Eye (tissue), 1 donor: Measurements from ENCODE around the gene TFR2.
A peak's percentile ranks its signal among the peaks of the same experiment; 100 is the strongest.

Experiments used
- DNase-seq: peaks from one replicate; pipeline ENCODE4 v3.0.0-alpha.2; 2015

TFR2 gene

DNA sequence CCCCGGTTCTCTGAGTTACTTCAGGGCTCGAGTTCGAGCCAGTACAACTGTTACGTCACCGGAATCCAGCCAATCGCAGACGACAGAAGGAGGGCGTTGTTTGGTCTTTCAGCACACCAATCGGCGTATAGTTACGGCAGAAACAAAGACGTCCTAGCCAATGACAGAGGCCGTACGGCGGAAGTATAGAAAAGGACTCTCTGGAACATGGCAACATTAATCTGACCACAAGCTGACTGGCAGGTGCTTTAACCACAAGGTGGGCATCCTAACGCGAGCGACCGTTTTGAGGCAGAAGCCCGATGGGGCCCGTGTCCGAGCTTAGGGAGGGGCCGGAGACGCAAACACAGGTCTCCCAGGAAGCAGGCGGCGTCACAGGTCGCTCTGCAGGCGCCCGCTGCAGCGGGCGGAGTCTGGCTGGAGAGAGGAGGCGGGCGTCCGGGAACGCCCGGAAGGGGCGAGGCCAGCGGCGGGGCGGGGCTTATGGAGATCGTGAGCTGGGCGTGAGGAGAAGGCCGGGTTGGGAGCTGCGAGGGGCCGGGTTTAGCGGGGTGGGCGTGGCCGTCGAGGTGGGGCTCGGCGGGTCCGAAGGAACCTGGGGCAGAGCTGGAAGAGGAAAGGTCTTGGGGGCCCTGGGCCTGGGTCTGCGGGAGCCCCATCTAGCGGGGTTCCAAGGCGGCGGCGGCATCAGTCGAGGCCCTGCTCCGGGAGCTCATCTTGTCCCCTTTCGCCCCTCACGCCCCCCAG is 29.2 kb downstream of the TFR2 start, which contains the start of gene MOSPD3:
Gene MOSPD3 (plus strand): TSS at position 558 of the 747 bp plus-strand sequence. CDS start 252 bp downstream, outside the sequence.
- DNase-seq: peak; percentile 100

DNA sequence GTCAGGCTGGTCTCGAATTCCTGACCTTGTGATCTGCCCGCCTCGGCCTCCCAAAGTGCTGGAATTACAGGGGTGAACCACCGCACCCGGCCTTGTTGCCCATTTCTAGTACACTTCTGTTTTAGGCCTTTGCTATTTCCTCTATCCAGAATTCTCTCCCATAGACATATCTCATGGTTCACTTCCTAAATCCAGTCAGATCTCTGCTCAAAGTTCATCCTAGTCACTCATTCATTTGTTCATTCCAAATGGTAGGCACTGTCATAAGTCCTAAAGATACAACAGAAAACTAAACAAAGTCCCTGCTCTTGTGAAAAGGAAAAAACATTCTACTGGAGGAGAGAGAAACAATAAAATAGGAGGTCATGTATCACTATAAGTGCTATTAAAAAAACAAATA is 31.4 kb downstream of the TFR2 start:
- no peak for DNase-seq

DNA sequence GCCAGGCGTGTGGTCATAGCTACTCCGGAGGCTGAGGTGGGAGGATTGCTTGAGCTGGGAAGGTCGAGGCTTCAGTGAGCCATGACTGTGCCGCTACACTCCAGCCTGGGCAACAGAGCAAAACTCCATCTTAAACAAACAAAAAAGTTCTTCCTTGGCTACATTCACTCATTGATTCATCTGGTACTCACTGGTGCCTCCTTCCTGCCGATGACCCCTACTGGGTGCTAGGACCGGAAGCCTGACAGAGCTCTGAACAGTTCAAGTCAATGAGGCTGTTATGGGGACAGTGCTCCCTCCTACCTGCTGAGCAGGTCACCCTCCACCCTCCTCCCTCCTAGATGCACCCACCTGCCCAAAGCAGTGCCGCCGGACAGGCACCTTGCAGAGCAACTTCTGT is 34.2 kb downstream of the TFR2 start:
- no peak for DNase-seq

DNA sequence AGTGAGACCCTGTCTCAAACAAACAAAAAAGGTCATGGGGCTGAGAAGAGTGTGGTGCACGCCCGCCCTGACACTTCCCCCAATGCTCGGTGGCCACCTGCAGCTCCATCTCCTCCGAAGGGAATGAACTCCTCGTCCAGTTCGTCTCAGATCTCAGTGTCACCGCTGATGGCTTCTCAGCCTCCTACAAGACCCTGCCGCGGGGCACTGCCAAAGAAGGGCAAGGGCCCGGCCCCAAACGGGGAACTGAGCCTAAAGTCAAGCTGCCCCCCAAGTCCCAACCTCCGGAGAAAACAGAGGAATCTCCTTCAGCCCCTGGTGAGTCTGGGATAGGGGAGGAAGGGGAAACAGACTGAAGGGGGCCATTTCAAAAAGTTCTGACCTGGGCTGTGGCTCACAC is 35.0 kb downstream of the TFR2 start:
- DNase-seq: no peak

DNA sequence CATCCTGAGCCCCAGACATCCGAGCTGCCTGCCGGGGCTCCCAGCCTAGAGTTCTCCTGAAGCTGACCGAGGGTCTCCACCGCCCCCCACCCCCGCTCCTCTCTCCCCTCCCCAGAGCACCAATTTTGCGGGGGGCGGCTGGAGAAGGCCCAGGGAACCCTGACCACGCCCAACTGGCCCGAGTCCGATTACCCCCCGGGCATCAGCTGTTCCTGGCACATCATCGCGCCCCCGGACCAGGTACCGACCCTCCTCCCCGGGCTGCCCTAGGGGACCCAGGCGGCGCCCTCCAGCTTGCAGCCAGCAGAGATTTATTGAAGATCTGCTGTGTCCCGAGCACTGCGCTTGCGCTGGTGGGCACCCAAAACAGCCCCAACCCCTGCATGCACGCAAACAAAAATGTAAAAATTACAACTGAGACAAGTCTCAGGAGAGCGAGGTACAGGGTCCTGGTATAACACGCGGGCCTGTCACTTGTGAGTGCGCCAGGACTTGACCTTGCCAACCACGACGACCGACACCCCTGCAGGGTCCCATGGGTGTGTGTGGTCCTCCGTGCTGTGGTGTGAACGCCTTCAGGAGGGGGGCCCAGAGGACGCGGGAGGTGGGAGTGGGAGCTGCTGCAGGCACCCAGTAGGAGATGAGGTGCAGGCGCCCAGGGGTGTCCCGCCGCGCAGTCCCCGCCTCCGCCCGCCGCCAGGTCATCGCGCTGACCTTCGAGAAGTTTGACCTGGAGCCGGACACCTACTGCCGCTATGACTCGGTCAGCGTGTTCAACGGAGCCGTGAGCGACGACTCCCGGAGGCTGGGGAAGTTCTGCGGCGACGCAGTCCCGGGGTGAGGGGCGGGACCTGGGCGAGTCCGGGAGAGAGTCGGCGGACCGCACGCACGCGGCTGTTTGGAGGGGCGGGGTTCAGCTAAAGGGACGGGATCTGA is 36.1 kb downstream of the TFR2 start:
- DNase-seq: peak; percentile 62

DNA sequence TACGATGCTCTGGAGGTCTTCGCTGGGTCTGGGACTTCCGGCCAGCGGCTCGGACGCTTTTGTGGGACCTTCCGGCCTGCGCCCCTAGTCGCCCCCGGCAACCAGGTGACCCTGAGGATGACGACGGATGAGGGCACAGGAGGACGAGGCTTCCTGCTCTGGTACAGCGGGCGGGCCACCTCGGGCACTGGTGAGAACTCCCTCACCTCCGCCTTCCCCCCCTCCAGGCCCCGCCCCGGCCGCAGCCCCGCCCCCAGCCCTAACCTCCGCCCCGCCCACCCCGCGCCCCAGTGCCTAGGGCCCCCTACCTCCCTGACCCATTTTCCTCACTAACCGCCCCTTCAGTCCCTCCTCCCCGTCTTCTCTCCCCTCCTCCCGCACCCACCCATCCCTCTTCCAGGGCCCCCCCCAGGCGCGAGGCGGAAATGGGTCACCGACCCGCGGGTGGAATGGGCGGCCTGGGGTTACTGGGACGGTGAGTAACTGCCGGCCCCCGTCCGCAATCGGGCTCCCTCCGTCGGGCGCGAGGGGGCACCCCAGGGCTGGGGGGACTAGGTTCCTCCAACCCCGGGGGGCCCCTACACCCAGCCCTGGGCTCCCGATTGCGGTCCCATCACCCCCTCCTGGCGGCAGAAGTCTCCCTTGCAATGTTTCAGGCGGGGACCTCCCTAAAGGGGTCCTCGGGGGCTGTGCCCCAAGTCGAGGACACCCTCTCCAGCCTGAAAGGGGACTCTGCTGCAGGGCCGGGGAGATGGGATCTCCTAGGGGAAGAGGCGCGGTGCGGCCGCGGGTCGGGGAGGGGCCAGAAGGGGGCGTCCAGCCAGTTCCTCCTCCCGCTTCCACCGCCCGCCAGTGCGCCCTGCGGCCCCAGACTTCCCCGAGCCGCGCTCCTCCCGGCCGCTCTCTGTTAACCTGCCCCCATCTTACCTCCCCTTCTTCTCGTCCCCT is 37.0 kb downstream of the TFR2 start:
- peak; percentile 88 for DNase-seq

DNA sequence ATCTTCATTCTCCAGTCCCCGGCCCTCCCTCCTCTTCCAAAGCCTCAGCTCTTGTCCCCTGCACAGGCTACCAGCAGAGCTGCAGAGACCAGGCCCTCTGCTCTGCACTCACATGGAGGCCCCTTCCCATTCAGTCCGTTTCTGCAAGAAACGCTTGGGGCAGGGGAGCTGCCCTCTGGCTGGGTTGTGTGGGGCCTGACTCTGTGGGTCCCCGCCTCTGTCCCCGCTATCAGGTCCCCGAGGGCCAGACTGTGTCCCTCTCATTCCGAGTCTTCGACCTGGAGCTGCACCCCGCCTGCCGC is 37.7 kb downstream of the TFR2 start:
- DNase-seq: peak; percentile 82

DNA sequence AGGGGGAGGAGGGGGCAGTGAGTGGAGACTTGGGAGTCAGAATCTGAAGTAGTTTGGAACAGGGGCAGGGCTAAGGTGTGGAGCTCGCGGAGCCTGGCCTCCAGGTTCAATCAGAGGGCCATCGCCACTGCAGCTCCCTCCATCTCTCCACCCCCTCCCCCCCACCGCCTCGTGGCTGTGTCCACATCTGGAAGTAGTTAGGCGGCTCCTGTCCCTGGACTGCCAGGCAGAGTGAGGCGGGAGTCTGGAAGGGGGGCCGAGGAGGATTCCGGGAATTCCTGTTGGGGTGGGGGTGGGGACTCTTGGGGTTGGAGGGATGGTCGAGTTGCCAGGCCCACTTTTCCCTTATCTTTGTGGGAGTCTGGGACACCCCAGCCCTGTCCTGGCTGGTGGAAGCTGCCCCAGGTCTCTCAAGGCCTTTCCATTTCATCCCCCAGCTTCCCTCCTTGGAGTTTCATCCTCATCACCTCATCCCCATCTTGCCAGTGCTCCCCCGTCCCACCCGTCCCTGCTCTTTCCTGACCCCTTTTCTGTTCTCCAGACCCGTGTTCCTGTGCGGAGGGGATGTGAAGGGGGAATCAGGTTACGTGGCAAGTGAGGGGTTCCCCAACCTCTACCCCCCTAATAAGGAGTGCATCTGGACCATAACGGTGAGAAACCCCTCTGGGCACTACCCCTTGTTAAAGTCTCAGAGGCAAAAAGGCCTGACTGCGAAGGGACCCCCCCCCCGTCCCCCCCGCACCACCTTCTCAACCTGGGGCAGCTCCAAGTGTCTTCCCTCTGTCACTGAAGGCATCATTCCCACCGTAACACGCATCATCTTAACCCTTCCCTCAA is 38.2 kb downstream of the TFR2 start:
- DNase-seq: peak; percentile 86

DNA sequence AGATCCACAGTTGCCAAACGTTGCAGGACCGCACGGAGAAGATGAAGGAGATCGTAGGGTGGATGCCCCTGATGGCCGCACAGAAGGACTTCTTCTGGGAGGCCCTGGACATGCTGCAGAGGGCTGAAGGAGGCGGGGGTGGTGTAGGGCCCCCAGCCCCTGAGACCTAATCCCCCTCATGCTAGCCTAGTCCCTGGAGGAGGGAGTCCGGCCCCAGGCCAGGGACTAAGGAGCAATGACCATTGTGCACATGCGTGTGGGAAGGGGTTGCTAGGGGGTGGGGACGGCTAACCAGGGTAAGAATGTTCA is 40.7 kb downstream of the TFR2 start:
- DNase-seq: no peak

DNA sequence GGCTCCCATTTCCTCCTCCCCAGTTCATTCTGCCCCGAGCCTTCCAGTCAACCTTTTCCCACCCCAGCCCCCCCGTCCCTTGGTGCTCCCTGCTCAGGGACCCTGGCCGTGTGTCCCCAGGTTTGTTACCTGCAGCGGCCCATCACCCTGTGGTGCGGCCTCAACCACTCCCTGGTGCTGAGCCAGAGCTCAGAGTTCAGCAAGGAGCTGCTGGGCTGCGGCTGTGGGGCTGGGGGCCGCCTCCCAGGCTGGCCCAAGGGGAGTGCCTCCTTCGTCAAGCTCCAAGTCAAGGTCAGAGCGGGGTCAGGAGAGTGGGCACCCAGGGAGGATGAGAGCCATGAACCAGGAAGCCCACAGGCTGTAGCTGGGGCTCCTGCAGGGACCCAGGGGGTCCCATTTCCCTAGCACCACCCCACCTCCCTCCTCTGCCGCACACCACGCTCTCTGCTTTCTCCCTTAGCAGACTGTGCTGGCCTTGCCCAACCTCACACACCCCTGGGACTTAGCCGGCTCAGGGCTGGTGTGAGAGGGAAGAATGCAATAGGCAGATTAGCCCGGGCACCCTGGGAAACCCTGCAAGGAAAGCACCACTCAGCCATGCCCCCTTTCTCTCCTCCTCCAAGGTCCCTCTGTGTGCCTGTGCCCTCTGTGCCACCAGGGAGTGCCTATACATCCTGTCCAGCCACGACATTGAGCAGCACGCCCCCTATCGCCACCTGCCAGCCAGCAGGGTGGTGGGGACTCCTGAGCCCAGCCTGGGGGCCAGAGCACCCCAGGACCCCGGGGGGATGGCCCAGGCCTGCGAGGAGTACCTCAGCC is 41.2 kb downstream of the TFR2 start:
- DNase-seq: no peak

DNA sequence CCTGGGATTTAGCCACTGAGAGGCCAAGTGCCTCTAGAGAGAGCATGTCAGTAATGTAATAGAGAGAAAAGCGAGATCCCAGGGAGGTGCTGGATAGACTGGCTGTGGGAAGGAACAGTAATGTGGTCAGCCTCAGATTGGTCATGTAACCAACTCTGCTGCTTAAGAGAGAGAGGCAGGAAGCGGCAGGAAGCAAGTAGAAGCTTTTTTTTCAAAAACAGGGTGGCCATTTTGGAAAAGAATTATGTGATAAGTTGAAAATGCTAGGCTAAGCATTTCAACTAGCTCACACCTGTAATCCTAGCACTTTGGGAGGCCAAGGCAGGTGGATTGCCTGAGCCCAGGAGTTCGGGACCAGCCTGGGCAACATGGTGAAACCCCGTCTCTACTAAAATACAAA is 42.9 kb downstream of the TFR2 start:
- DNase-seq: no peak

DNA sequence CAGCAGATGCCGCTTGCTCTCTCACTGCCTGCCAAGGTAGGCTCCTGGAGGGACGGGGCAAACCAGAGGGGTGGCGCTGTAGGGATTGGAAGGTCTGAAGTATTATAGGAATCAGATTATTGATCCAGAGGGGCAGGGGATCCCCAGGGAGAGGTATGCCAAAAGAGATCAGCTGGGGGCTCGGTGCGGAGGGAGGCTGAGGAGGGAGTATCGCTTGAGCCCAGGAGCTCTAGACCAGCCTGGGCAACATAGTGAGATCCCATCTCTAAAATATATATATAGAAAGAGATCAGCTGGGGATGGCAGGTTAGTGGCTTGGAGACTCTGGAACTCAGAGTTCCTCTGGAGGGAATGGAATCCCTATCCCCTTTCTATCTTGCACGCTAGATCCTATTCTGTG is 46.2 kb downstream of the TFR2 start:
- no peak for DNase-seq

DNA sequence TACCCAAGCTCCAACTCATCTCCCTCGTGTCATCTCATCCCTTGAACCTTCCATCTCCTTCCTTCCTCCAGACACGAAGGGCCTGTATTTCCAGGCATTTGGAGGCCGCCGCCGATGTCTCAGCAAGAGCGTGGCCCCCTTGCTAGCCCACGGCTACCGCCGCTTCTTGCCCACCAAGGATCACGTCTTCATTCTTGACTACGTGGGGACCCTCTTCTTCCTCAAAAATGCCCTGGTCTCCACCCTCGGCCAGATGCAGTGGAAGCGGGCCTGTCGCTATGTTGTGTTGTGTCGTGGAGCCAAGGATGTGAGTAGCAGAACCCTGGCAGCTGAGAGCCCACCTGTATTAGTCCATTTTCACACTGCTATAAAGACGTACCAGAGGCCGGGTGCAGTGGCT is 49.8 kb downstream of the TFR2 start:
- no peak for DNase-seq

DNA sequence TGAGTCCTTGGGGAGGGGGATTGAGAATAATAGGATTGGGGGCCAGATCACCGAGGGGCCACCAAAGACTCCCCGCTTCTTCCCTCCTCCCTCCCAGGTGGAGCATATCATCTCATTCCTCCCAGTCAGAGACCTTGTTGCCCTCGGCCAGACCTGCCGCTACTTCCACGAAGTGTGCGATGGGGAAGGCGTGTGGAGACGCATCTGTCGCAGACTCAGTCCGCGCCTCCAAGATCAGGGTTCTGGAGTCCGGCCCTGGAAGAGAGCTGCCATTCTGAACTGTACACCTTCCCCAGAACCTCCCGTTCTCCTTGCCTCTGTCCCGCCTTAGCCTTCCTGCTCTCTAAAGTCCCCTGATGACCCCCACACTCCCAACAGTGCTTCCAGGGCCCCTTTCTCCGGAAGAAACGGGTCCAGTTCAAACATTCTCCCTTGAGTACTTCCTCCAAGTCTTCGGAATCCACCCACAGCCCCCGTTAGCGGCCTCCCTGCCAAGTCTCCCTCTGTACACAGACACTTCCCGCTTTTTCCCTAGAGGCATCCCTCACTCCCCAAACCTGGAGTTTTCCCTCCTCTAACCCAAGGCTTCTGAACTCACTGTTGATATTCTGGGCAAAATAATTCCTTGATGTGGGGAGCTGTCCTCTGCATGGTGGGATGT is 51.1 kb downstream of the TFR2 start:
- DNase-seq: peak; percentile 44

DNA sequence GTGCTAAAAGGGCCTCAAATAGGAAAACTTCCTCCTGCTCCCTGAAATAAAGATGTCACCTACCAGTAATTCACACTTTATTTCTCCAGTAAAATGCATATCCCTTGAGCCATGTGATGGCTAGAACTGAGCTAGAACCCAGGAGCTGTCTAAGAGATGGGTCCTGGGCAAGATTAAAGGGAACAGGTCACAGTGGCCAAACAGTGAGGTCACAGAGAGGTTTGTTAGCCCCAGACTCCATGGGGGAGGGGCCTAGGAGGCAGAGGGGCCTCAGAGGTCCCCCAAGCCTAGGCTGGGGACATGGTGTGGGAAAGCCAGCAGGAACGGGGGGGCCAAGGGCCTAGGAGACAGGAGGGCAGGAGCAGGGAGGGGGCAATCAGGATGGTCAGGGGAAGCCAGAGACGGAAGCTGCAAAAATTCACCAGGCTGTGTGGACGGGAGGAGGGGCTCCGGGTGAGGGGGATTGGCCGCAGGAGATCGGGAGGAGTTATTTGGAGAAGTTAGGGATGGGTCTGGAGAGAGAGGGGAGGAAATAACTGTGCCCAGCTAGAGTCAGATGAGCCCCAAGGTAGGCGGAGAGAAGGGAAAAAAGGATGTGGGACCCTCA is 51.9 kb downstream of the TFR2 start:
- peak; percentile 36 for DNase-seq

DNA sequence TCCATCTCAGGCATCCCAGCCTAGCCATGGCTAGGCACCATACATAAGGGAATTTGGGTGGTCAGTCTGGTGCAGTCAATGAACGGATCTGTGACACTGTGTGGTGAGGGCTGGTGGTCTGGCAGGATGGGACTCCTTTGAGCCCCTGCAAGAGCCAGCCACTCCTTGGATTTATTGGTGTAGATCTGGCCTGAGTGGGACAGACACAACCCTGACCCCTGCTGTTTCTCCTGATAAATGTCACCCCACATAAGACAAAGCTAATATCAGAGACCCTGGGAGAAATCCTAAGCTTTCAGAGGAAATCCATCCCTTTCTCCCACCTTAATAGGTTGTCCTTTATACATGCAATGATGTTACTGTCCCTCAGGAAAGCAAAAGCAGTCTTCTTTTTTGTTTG is 52.9 kb downstream of the TFR2 start:
- DNase-seq: no peak

DNA sequence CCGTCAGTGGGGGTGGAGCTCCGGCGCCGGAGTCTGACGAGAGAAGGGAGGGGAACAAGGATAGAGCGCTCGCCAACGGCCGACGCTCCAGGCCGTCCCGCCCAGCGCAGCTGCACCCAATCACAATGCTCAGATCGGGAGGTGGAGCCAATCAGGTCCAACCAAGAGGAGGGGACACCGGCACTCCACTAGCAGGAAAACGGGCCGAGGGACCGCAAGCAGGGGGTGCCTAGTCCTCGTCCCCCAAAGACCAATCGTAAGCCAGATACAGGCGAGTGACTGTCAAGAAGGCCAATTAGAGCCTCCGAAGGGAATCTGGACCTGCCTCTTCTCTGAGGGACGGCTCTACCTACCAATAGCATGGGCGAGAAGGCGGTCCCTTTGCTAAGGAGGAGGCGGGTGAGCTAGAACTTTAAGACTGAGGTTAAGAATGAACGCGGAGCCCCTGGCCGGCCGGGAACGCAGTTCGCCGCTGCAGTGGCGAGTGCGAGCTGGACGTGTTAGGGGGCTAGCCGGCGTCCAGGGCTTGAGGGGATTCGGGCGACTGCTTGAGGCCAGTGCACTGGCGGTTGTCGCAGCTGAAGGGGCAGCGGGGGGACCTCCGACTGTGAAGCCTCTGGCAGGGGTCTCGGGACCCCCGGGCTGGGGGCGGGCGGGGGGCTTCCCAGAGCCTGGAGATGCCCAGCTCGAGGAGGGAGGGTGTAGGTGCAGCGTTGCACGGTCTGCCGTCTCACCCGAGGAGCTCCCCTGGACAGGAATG is 54.9 kb downstream of the TFR2 start, which contains the start of gene FBXO24:
Gene FBXO24 (plus strand): TSS at position 63 of the 760 bp plus-strand sequence. CDS start 298 bp downstream, at position 361.
- peak; percentile 100 for DNase-seq

DNA sequence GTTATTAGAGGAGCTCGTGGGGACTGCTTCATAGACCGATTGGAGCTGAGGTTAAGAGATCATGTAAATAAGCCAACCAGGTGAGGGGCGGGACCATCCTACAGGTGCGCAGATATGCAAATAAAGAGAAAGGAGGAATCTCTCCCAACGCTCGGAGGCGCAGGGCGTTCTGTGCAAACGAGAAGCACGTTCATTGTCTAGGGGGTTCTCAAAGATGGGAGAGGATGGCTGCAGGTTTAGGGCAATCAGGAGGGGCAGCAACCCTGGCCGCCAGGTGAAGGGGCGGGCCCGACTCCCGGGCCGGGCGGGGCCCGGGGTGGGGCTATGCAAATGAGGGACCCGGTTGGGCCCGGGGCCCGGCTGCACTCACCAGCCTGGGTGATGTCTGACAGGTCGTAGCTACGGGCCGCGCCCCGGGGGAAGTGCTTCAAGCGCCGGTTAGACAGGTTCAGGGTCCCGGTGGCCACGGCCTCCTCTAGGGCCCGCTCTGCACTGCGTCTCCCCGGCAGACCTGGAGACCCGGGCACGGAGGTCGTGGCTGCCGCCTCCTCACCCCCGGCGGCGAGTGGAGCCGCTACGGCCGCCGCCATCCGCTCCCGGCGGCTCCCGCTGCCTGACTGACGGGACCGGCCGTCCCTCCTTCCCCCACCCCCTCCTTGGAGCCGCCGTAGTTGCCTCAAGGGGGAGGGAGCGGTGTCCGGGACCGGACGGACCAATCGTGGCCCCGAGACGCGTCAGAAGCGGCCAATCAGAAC is 55.7 kb downstream of the TFR2 start, which contains the start of gene LRCH4:
Gene LRCH4 (minus strand): TSS at position 619 of the 755 bp plus-strand sequence. CDS start 29 bp downstream, at position 590.
- no peak for DNase-seq
